HEK293T (cell line): Measurements from ENCODE around the gene NUDT2.

Source experiments
- ARNT ChIP-seq: fragments of 450-650 bp; IDR thresholded peaks from 2 replicates; pipeline ENCODE4 v1.6.1; 2017; ENCODE audit warnings: mild to moderate bottlenecking
- ZNF384 ChIP-seq: fragments of 450-650 bp; IDR thresholded peaks from 2 replicates; pipeline ENCODE4 v1.6.1; 2016

DNA sequence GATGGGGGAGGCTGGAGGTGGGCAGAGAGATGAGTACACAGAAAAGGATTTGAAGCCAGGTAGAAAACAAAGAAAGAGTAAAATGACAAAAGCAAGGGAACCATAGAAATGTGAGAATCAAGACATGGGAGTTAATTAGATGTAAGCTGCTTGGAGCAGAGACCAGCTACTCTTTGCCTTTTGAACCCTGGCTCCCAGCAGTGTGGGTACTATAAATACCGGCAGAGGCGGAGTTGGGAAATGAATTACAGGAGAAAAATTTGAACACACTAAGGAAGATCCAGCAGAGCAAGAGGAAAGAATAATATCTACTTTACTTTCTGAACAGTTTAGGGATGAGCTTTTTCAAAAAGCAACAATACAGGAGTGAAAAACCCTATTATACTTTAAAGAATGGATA, 36.8 kb upstream of the NUDT2 start:
- TF ChIP-seq ARNT, result no peak
- TF ChIP-seq ZNF384, result no peak
